Measurements from ENCODE around the gene FGF8. TPM values are rescaled to one million over a fixed set of nuclear protein-coding genes. Genes with fewer than 3 reads are reported as not detected.
"Not testable (repeated sequence)": the region's sequence is repeated elsewhere in the genome, so short reads cannot be mapped to it uniquely, and the experiment has no call there.

Gene FGF8
- total and polyA plus RNA-seq, 7 experiments from 2014 or later: not detected

- H3K27ac ChIP-seq (ENCODE audit: low read depth, low read length): no peak overlapping the region
- no peak overlapping the region for H3K4me3 ChIP-seq (ENCODE audit: low read length)
- DNase-seq (no peak), ATAC-seq (no peak)
- ChIA-PET CTCF (interaction anchor here (0.7 to 1.0 kb wide), 2 partner anchors 13 to 73 kb away, joined by 3 to 4 read pairs; no protein-coding TSS in a partner anchor), POLR2A (interaction anchor here (0.6 to 0.9 kb wide), 2 partner anchors 11 to 953 kb away, joined by 3 read pairs; no protein-coding TSS in a partner anchor)
- no peaks in the 10 kb centered on the region for H3K9me3 ChIP-seq (ENCODE audit: control insufficient read depth in 2 of 3, low read length in 3 of 3)
- H3K4me1 ChIP-seq (ENCODE audit: control insufficient read depth in 2 of 2, insufficient read depth in 2 of 2, low read length in 2 of 2): peaks cover 3 to 4% of the 10 kb centered on the region in 2 donors
- no peaks in the 10 kb centered on the region for H3K9me3 Mint-ChIP-seq
- H3K4me1 Mint-ChIP-seq: peaks cover 15 to 52% (median 44%) of the 10 kb centered on the region in 7 donors
- peaks cover 19 to 97% (median 69%) of the 10 kb centered on the region in 3 experiments for H3K36me3 ChIP-seq (ENCODE audit: control insufficient read depth in 2 of 3, insufficient read depth in 3 of 3, low read length in 3 of 3)
- intact Hi-C loops (cut with micrococcal nuclease): loop anchor here in 1 of 2 donors (2.0 kb wide), 1 partner anchor 13 kb away; no protein-coding TSS in a partner anchor
- H3K27me3 Mint-ChIP-seq: no peaks in the 10 kb centered on the region
- peak overlapping the region in 1 of 10 donors; percentile 18 for H3K4me3 Mint-ChIP-seq
- H3K27me3 ChIP-seq (ENCODE audit: control insufficient read depth in 2 of 2, insufficient read depth in 2 of 2, low read length in 2 of 2): no peaks in the 10 kb centered on the region
- peaks cover 3 to 44% (median 31%) of the 10 kb centered on the region in 5 donors for H3K36me3 Mint-ChIP-seq
- peak overlapping the region in 2 of 9 donors; percentile 55 to 59 for H3K27ac Mint-ChIP-seq
These were observed 27.6 kb upstream of the FGF8 start for GRCh38 chr10:101803511-101803910.

DNA sequence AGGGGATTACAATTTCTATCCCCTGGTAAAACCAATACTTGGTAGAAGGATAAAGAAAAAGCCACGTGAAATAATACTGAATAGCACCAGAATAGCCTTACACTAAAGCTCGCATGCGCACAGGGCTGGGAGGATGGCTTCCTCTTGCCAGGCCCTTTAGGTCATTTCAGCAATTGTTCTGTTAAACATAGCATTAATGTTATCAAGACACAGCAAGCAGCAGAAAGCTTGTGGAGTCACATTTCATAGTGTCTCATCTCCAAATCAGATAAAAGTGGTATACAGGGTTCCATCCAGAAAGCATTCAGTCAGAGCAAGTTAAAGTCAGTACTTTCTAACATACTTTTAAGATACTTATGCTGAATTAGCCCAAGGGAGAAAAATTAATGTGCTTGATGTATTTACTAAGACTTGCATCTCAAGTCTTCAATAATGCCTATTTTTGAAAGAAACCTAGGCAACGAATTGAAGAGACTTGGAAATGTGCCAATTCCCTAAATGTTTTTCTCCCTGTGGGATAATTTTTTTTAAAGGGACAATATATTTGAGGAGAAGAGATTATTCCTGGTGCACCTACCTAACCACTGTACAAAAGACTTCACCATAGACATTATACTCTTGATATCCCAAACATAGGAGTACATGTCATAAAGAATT, 21.6 kb upstream of the FGF8 start:
- ChIA-PET CTCF (interaction anchor here (1.5 kb wide), 1 partner anchor 16 kb away, joined by 3 read pairs; no protein-coding TSS in a partner anchor), POLR2A (interaction anchor here (0.5 to 2.8 kb wide), 3 partner anchors 21 to 72 kb away, joined by 3 to 7 read pairs (median 4); partner anchors contain the start of gene OGA)
- DNase-seq: no peak
- H3K27me3 ChIP-seq (ENCODE audit: control insufficient read depth in 2 of 2, insufficient read depth in 2 of 2, low read length in 2 of 2): no peaks in the 10 kb centered on the region
- H3K9me3 Mint-ChIP-seq: no peaks in the 10 kb centered on the region
- peak overlapping the region; percentile 12 for H3K27ac ChIP-seq (ENCODE audit: low read depth, low read length)
- H3K9me3 ChIP-seq (ENCODE audit: control insufficient read depth in 2 of 3, low read length in 3 of 3): no peaks in the 10 kb centered on the region
- no peak overlapping the region for H3K4me3 ChIP-seq (ENCODE audit: low read length)
- H3K4me3 Mint-ChIP-seq: no peak overlapping the region
- ATAC-seq: no peak
- H3K27ac Mint-ChIP-seq: peak overlapping the region in 2 of 9 donors; percentile 51 to 78
- H3K4me1 Mint-ChIP-seq: peaks cover 12 to 58% (median 46%) of the 10 kb centered on the region in 7 donors
- peaks cover 0 to 5% of the 10 kb centered on the region in 2 donors for H3K4me1 ChIP-seq (ENCODE audit: control insufficient read depth in 2 of 2, insufficient read depth in 2 of 2, low read length in 2 of 2)
- peaks cover 8 to 68% (median 44%) of the 10 kb centered on the region in 5 donors for H3K36me3 Mint-ChIP-seq
- H3K27me3 Mint-ChIP-seq: no peaks in the 10 kb centered on the region
- H3K36me3 ChIP-seq (ENCODE audit: control insufficient read depth in 2 of 3, insufficient read depth in 3 of 3, low read length in 3 of 3): peaks cover 36 to 98% (median 80%) of the 10 kb centered on the region in 3 experiments
- intact Hi-C loops (cut with micrococcal nuclease): no loop called here

GRCh38 chr10:101793526-101793925, 17.6 kb upstream of the FGF8 start:
- Histone ChIP-seq H3K4me3 (ENCODE audit: low read length) (no peak overlapping the region), H3K27me3 (ENCODE audit: control insufficient read depth in 2 of 2, insufficient read depth in 2 of 2, low read length in 2 of 2) (no peaks in the 10 kb centered on the region), H3K9me3 (ENCODE audit: control insufficient read depth in 2 of 3, low read length in 3 of 3) (no peaks in the 10 kb centered on the region), H3K4me1 (ENCODE audit: control insufficient read depth in 2 of 2, insufficient read depth in 2 of 2, low read length in 2 of 2) (peaks cover 0 to under 1% of the 10 kb centered on the region in 2 donors), H3K27ac (ENCODE audit: low read depth, low read length) (no peak overlapping the region), H3K36me3 (ENCODE audit: control insufficient read depth in 2 of 3, insufficient read depth in 3 of 3, low read length in 3 of 3) (peaks cover 32 to 91% (median 64%) of the 10 kb centered on the region in 3 experiments)
- H3K27me3 Mint-ChIP-seq: no peaks in the 10 kb centered on the region
- intact Hi-C loops (cut with micrococcal nuclease): no loop called here
- no peak overlapping the region for H3K4me3 Mint-ChIP-seq
- peaks cover 5 to 53% (median 26%) of the 10 kb centered on the region in 5 donors for H3K36me3 Mint-ChIP-seq
- ChIA-PET CTCF (interaction anchor here (0.6 to 1.0 kb wide), 2 partner anchors 11 to 31 kb away, joined by 3 to 5 read pairs; no protein-coding TSS in a partner anchor), POLR2A (interaction anchor here (3.1 kb wide), 1 partner anchor 25 kb away, joined by 11 read pairs; the partner anchor contains the start of gene OGA)
- ATAC-seq (no peak), DNase-seq (no peak)
- no peaks in the 10 kb centered on the region for H3K9me3 Mint-ChIP-seq
- H3K27ac Mint-ChIP-seq: no peak overlapping the region
- H3K4me1 Mint-ChIP-seq: peaks cover 0 to 27% (median 18%) of the 10 kb centered on the region in 7 donors

- ChIA-PET CTCF (no interaction called here), POLR2A (interaction anchor here (1.0 kb wide), 1 partner anchor 28 kb away, joined by 3 read pairs; the partner anchor contains the start of gene OGA)
- Histone ChIP-seq H3K27me3 (ENCODE audit: control insufficient read depth in 2 of 2, insufficient read depth in 2 of 2, low read length in 2 of 2) (no peaks in the 10 kb centered on the region), H3K9me3 (ENCODE audit: control insufficient read depth in 2 of 3, low read length in 3 of 3) (no peaks in the 10 kb centered on the region), H3K4me3 (ENCODE audit: low read length) (no peak overlapping the region), H3K36me3 (ENCODE audit: control insufficient read depth in 2 of 3, insufficient read depth in 3 of 3, low read length in 3 of 3) (peaks cover 37 to 87% (median 42%) of the 10 kb centered on the region in 3 experiments), H3K4me1 (ENCODE audit: control insufficient read depth in 2 of 2, insufficient read depth in 2 of 2, low read length in 2 of 2) (peaks cover 0 to under 1% of the 10 kb centered on the region in 2 donors), H3K27ac (ENCODE audit: low read depth, low read length) (no peak overlapping the region)
- ATAC-seq: no peak
- no peak for DNase-seq
- intact Hi-C loops (cut with micrococcal nuclease): no loop called here
- Mint-ChIP-seq H3K27me3 (no peaks in the 10 kb centered on the region), H3K36me3 (peaks cover 5 to 42% (median 25%) of the 10 kb centered on the region in 5 donors), H3K27ac (peak overlapping the region in 3 of 9 donors; percentile 4 to 46 (median 32)), H3K4me1 (peaks cover 6 to 27% (median 22%) of the 10 kb centered on the region in 7 donors), H3K9me3 (no peaks in the 10 kb centered on the region), H3K4me3 (no peak overlapping the region)
These were observed 13.8 kb upstream of the FGF8 start for GRCh38 chr10:101789686-101790085.

DNA sequence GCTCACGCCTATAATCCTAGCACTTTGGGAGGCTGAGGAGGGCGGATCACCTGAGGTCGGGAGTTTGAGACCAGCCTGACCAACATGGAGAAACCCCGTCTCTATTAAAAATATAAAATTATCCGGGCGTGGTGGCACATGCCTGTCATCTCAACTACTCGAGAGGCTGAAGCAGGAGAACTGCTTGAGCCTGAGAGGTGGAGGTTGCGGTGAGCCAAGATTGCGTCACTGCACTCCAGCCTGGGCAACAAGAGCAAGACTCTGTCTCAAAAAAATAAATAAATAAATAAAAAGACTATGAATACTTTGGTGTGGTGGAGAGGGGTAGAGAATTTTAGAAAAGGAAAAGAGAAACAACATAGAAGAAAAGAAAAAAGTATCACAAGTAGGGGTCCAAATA, 13.3 kb upstream of the FGF8 start:
- H3K36me3 Mint-ChIP-seq: peaks cover 5 to 38% (median 21%) of the 10 kb centered on the region in 5 donors
- CTCF ChIA-PET; H3K9me3 Mint-ChIP-seq; POLR2A ChIA-PET; H3K4me3 ChIP-seq (ENCODE audit: low read length); ATAC-seq; H3K4me3 Mint-ChIP-seq; H3K9me3 ChIP-seq (ENCODE audit: control insufficient read depth in 2 of 3, low read length in 3 of 3); DNase-seq; H3K4me1 ChIP-seq (ENCODE audit: control insufficient read depth in 2 of 2, insufficient read depth in 2 of 2, low read length in 2 of 2); H3K27me3 Mint-ChIP-seq; intact Hi-C loops (cut with micrococcal nuclease); H3K27ac ChIP-seq (ENCODE audit: low read depth, low read length); H3K27me3 ChIP-seq (ENCODE audit: control insufficient read depth in 2 of 2, insufficient read depth in 2 of 2, low read length in 2 of 2): not testable (repeated sequence)
- H3K36me3 ChIP-seq (ENCODE audit: control insufficient read depth in 2 of 3, insufficient read depth in 3 of 3, low read length in 3 of 3): peaks cover 37 to 83% (median 41%) of the 10 kb centered on the region in 3 experiments
- peak overlapping the region in 1 of 9 donors; percentile 46 for H3K27ac Mint-ChIP-seq
- H3K4me1 Mint-ChIP-seq: peaks cover 9 to 29% (median 26%) of the 10 kb centered on the region in 7 donors

- Mint-ChIP-seq H3K9me3 (no peaks in the 10 kb centered on the region), H3K4me1 (peaks cover 29 to 63% (median 50%) of the 10 kb centered on the region in 7 donors), H3K27me3 (no peaks in the 10 kb centered on the region), H3K4me3 (peak overlapping the region in 2 of 10 donors; percentile 13 to 39), H3K27ac (peak overlapping the region in 4 of 9 donors; percentile 4 to 62 (median 26)), H3K36me3 (peaks cover 5 to 20% (median 19%) of the 10 kb centered on the region in 5 donors)
- ChIA-PET POLR2A (no interaction called here), CTCF (interaction anchor here (1.1 to 1.5 kb wide), 2 partner anchors 31 to 55 kb away, joined by 5 to 8 read pairs; no protein-coding TSS in a partner anchor)
- no peak overlapping the region for H3K27ac ChIP-seq (ENCODE audit: low read depth, low read length)
- no peak for ATAC-seq
- no peaks in the 10 kb centered on the region for H3K9me3 ChIP-seq (ENCODE audit: control insufficient read depth in 2 of 3, low read length in 3 of 3)
- no peak overlapping the region for H3K4me3 ChIP-seq (ENCODE audit: low read length)
- peaks cover 24 to 34% of the 10 kb centered on the region in 2 donors for H3K4me1 ChIP-seq (ENCODE audit: control insufficient read depth in 2 of 2, insufficient read depth in 2 of 2, low read length in 2 of 2)
- H3K27me3 ChIP-seq (ENCODE audit: control insufficient read depth in 2 of 2, insufficient read depth in 2 of 2, low read length in 2 of 2): no peaks in the 10 kb centered on the region
- intact Hi-C loops (cut with micrococcal nuclease): loop anchor here in 1 of 2 donors (2.0 kb wide), 1 partner anchor 271 kb away; the partner anchor contains the start of gene ARMH3
- DNase-seq: no peak
- H3K36me3 ChIP-seq (ENCODE audit: control insufficient read depth in 2 of 3, insufficient read depth in 3 of 3, low read length in 3 of 3): peaks cover 14 to 52% (median 23%) of the 10 kb centered on the region in 3 experiments
These were observed 9.9 kb upstream of the FGF8 start for GRCh38 chr10:101785801-101786200.

Data from naive thymus-derived CD4-positive, alpha-beta T cell (primary cell).